ENCODE measurements around the gene COCH. TPM values are rescaled to one million over a fixed set of nuclear protein-coding genes. Genes with fewer than 3 reads are reported as not detected.

COCH gene
- 27.8 and 28.2 TPM in 2 replicates for total RNA-seq (2014; rRNA removed; shearing (Covaris generic))
- polyA plus RNA-seq (2014; cell fraction: nucleus; rRNA removed): 39.9 and 55.2 TPM in 2 replicates

- DNase-seq (ENCODE audit: extremely low read depth, low read depth): peak; percentile 41
These were observed at the start of gene COCH for GRCh38 chr14:30874120-30874998. Gene COCH, plus strand, starts transcription at chr14:30874559. Its CDS starts 380 bp downstream, at chr14:30874939.

- no peak for DNase-seq (ENCODE audit: extremely low read depth, low read depth)
These were observed 48.3 kb upstream of the COCH start for GRCh38 chr14:30826070-30826469.

GRCh38 chr14:30829853-30830252 is 44.5 kb upstream of the COCH start:
- DNase-seq (ENCODE audit: extremely low read depth, low read depth): no peak

GRCh38 chr14:30834353-30834752 is 40.0 kb upstream of the COCH start:
- DNase-seq (ENCODE audit: extremely low read depth, low read depth): no peak

GRCh38 chr14:30838351-30838750 is 36.0 kb upstream of the COCH start:
- no peak for DNase-seq (ENCODE audit: extremely low read depth, low read depth)

GRCh38 chr14:30840086-30840779 is 34.1 kb upstream of the COCH start:
- DNase-seq (ENCODE audit: extremely low read depth, low read depth): no peak

GRCh38 chr14:30842431-30842830 is 31.9 kb upstream of the COCH start:
- DNase-seq (ENCODE audit: extremely low read depth, low read depth): no peak

- DNase-seq (ENCODE audit: extremely low read depth, low read depth): no peak
These were observed 25.7 kb upstream of the COCH start for GRCh38 chr14:30848449-30849240.

GRCh38 chr14:30849354-30849753 is 25.0 kb upstream of the COCH start:
- no peak for DNase-seq (ENCODE audit: extremely low read depth, low read depth)

GRCh38 chr14:30849983-30850382 is 24.4 kb upstream of the COCH start:
- no peak for DNase-seq (ENCODE audit: extremely low read depth, low read depth)

GRCh38 chr14:30853946-30854345 is 20.4 kb upstream of the COCH start:
- DNase-seq (ENCODE audit: extremely low read depth, low read depth): no peak

GRCh38 chr14:30854492-30854891 is 19.9 kb upstream of the COCH start:
- DNase-seq (ENCODE audit: extremely low read depth, low read depth): no peak

GRCh38 chr14:30855345-30856037 is 18.9 kb upstream of the COCH start:
- no peak for DNase-seq (ENCODE audit: extremely low read depth, low read depth)

- DNase-seq (ENCODE audit: extremely low read depth, low read depth): no peak
These were observed 13.2 kb upstream of the COCH start for GRCh38 chr14:30861200-30861599.

- DNase-seq (ENCODE audit: extremely low read depth, low read depth): no peak
These were observed 9.4 kb upstream of the COCH start for GRCh38 chr14:30864934-30865333.

- no peak for DNase-seq (ENCODE audit: extremely low read depth, low read depth)
These were observed 5.6 kb upstream of the COCH start for GRCh38 chr14:30868736-30869135.

- no peak for DNase-seq (ENCODE audit: extremely low read depth, low read depth)
These were observed 4.7 kb upstream of the COCH start for GRCh38 chr14:30869551-30870155.

GRCh38 chr14:30872602-30873001 is 1.8 kb upstream of the COCH start:
- DNase-seq (ENCODE audit: extremely low read depth, low read depth): no peak

- no peak for DNase-seq (ENCODE audit: extremely low read depth, low read depth)
These were observed 845 bp upstream of the COCH start for GRCh38 chr14:30873308-30874119.

All from NCI-H460 (cell line).